ENCODE data around the gene ATOH8. TPM values are rescaled to one million over a fixed set of nuclear protein-coding genes. Genes with fewer than 3 reads are reported as not detected.

ATOH8 gene
- polyA plus RNA-seq, 1 donor (not counting 4 experiments of a cell fraction or from before 2014, with no cell fraction given), result not detected

DNA sequence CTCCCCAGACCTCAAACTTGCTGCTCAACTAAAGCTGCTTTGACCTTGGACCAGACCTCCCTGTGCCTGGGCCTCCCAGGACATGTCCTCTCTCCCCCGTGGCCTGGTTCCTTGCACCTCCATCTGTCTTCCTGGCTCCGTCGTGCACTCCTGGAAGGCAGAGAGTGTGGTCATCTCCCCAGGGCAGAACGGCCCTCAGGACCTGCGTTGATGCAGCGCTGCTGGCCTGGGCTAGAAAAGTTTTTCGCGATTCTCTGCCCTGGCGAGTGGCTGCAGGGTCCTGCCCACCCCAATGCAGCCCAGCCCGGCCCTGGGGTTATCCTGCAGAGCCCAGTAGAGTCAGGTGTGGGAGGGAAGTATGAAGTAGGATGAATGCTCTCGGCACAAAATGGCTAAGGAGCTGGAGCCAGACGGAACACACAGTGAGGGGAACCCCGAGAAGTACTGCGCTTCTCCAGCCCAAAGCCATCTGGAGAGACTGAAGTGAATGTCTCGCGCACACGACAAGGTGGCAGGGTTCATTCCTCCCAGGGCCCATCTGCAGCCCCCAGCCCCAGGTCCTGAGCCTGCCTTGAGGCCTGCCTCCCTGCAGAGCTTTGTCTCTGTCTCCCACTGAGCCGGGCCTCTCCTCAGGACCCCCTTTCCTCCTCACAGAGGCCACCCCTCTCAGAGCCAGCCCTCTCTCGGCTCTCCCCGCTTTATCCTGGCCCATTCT lies 41.7 kb downstream of the ATOH8 start:
- Histone ChIP-seq H4K20me1 (ENCODE audit: control insufficient read depth, extremely low read depth, insufficient read depth, low read length) (no peaks in the 10 kb centered on the region), H2AFZ (ENCODE audit: control insufficient read depth, low read length) (no peak overlapping the region), H3K27me3 (ENCODE audit: control insufficient read depth, extremely low read depth, insufficient read depth, low read length) (peaks cover 22% of the 10 kb centered on the region), H3K4me2 (ENCODE audit: control insufficient read depth, extremely low read depth, insufficient read depth, low read depth, low read length) (no peak overlapping the region), H3K9me3 (ENCODE audit: control insufficient read depth, low read depth, low read length) (no peaks in the 10 kb centered on the region), H3K4me1 (ENCODE audit: control insufficient read depth, extremely low read depth, insufficient read depth, low read length) (peaks cover 15% of the 10 kb centered on the region), H3K27ac (ENCODE audit: control insufficient read depth, insufficient read depth, low read length) (no peak overlapping the region), H3K9ac (ENCODE audit: control insufficient read depth, extremely low read depth, insufficient read depth, low read length) (no peak overlapping the region), H3K79me2 (ENCODE audit: control insufficient read depth, insufficient read depth, low read length) (no peaks in the 10 kb centered on the region), H3K36me3 (ENCODE audit: control insufficient read depth in 2 of 2, extremely low read depth in 1 of 2, insufficient read depth in 2 of 2, low read length in 2 of 2) (no peaks in the 10 kb centered on the region), H3K4me3 (ENCODE audit: control insufficient read depth in 2 of 3, extremely low read depth in 1 of 3, insufficient read depth in 2 of 3, low read depth in 1 of 3, low read length in 3 of 3) (no peak overlapping the region), H3K9me1 (ENCODE audit: control insufficient read depth, extremely low read depth, insufficient read depth, low read length) (no peaks in the 10 kb centered on the region)
- TF ChIP-seq EZH2 (IDR thresholded peaks at IDR 0.05; ENCODE audit: low read length), result no peak
- no peak for TF ChIP-seq CTCF (optimal IDR thresholded peaks at IDR 0.05 in 1 of 3, IDR thresholded peaks at IDR 0.05 in 1 of 3, conservative IDR thresholded peaks at IDR 0.05 in 1 of 3; ENCODE audit: extremely low read depth in 1 of 3, insufficient read depth in 2 of 3, low read length in 3 of 3)
- FAIRE-seq (no peak), DNase-seq (ENCODE audit: low read depth, low spot score) (no peak)
- dilution Hi-C loops (cut with MboI; ENCODE audit: extremely low pct_ligation_motif_present, low sequenced_read_pairs), result no loop called here

DNA sequence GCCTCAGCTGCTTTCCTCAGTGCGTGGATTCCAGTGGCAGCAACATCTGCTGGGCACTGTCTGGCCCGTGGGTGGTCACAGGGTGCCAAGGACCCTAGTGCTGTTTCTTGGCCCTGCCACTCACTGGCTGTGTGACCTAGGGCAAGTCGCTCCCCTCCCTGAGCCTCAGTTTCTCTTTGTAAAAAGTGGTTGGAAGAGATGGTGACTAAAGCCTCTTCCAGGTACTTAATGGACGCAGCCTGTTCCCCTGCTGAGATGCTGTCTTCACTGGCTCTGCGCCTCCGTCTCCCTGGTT lies 42.2 kb downstream of the ATOH8 start:
- no peak for FAIRE-seq
- H3K9me1 ChIP-seq (ENCODE audit: control insufficient read depth, extremely low read depth, insufficient read depth, low read length), result no peaks in the 10 kb centered on the region
- no peaks in the 10 kb centered on the region for H3K36me3 ChIP-seq (ENCODE audit: control insufficient read depth in 2 of 2, extremely low read depth in 1 of 2, insufficient read depth in 2 of 2, low read length in 2 of 2)
- H4K20me1 ChIP-seq (ENCODE audit: control insufficient read depth, extremely low read depth, insufficient read depth, low read length), result no peaks in the 10 kb centered on the region
- DNase-seq (ENCODE audit: low read depth, low spot score), result no peak
- peaks cover 19% of the 10 kb centered on the region for H3K27me3 ChIP-seq (ENCODE audit: control insufficient read depth, extremely low read depth, insufficient read depth, low read length)
- no peak overlapping the region for H3K27ac ChIP-seq (ENCODE audit: control insufficient read depth, insufficient read depth, low read length)
- H3K4me1 ChIP-seq (ENCODE audit: control insufficient read depth, extremely low read depth, insufficient read depth, low read length), result peaks cover 15% of the 10 kb centered on the region
- no peak overlapping the region for H2AFZ ChIP-seq (ENCODE audit: control insufficient read depth, low read length)
- H3K79me2 ChIP-seq (ENCODE audit: control insufficient read depth, insufficient read depth, low read length), result no peaks in the 10 kb centered on the region
- no peak overlapping the region for H3K4me3 ChIP-seq (ENCODE audit: control insufficient read depth in 2 of 3, extremely low read depth in 1 of 3, insufficient read depth in 2 of 3, low read depth in 1 of 3, low read length in 3 of 3)
- H3K9me3 ChIP-seq (ENCODE audit: control insufficient read depth, low read depth, low read length), result no peaks in the 10 kb centered on the region
- H3K4me2 ChIP-seq (ENCODE audit: control insufficient read depth, extremely low read depth, insufficient read depth, low read depth, low read length), result no peak overlapping the region
- TF ChIP-seq CTCF (optimal IDR thresholded peaks at IDR 0.05 in 1 of 3, IDR thresholded peaks at IDR 0.05 in 1 of 3, conservative IDR thresholded peaks at IDR 0.05 in 1 of 3; ENCODE audit: extremely low read depth in 1 of 3, insufficient read depth in 2 of 3, low read length in 3 of 3) (no peak), EZH2 (IDR thresholded peaks at IDR 0.05; ENCODE audit: low read length) (no peak)
- H3K9ac ChIP-seq (ENCODE audit: control insufficient read depth, extremely low read depth, insufficient read depth, low read length), result no peak overlapping the region
- dilution Hi-C loops (cut with MboI; ENCODE audit: extremely low pct_ligation_motif_present, low sequenced_read_pairs), result no loop called here
